Gastroesophageal sphincter (tissue), 3 donors: ENCODE results near the gene MALL.
"Not testable (repeated sequence)": the region's sequence is repeated elsewhere in the genome, so short reads cannot be mapped to it uniquely, and the experiment has no call there.

Source experiments
- CTCF ChIP-seq, 4 experiments: fragments of 200-600 bp in 2 of 4; fragments of 450-650 bp in 2 of 4; sonication (generic) in 1 of 4; IDR thresholded peaks; one replicate each; pipeline ENCODE4 v1.5.1; 2017 to 2019; ENCODE audit warnings: antibody characterized with exemption in 4 of 4, mild to moderate bottlenecking in 2 of 4, moderate library complexity in 2 of 4
- POLR2A ChIP-seq, 2 donors: fragments of 450-650 bp; IDR thresholded peaks; one replicate each; pipeline ENCODE4 v1.6.1; 2017; ENCODE audit warnings: antibody characterized with exemption in 2 of 2, mild to moderate bottlenecking in 2 of 2, moderate library complexity in 1 of 2
- POLR2AphosphoS5 ChIP-seq: sonication (generic); formaldehyde crosslinking; IDR thresholded peaks from one replicate; pipeline ENCODE4 v1.6.1; 2017; ENCODE audit warnings: antibody characterized with exemption

GRCh38 chr2:110154188-110154587 is 38.6 kb upstream of the MALL start:
- TF ChIP-seq CTCF (IDR thresholded peaks at IDR 0.05); POLR2AphosphoS5; POLR2A (IDR thresholded peaks at IDR 0.05): not testable (repeated sequence)
